HG03280 (cell line): ENCODE data around the gene CYP26C1.

ENCODE experiments used
- ATAC-seq: cut with Tn5 transposase; IDR thresholded peaks from one replicate; pipeline ENCODE4 v1.9.1; 2021; ENCODE audit warnings: mild to moderate bottlenecking, moderate library complexity; ENCODE audit not compliant: unreplicated experiment

CYP26C1 gene, protein sequence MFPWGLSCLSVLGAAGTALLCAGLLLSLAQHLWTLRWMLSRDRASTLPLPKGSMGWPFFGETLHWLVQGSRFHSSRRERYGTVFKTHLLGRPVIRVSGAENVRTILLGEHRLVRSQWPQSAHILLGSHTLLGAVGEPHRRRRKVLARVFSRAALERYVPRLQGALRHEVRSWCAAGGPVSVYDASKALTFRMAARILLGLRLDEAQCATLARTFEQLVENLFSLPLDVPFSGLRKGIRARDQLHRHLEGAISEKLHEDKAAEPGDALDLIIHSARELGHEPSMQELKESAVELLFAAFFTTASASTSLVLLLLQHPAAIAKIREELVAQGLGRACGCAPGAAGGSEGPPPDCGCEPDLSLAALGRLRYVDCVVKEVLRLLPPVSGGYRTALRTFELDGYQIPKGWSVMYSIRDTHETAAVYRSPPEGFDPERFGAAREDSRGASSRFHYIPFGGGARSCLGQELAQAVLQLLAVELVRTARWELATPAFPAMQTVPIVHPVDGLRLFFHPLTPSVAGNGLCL

DNA sequence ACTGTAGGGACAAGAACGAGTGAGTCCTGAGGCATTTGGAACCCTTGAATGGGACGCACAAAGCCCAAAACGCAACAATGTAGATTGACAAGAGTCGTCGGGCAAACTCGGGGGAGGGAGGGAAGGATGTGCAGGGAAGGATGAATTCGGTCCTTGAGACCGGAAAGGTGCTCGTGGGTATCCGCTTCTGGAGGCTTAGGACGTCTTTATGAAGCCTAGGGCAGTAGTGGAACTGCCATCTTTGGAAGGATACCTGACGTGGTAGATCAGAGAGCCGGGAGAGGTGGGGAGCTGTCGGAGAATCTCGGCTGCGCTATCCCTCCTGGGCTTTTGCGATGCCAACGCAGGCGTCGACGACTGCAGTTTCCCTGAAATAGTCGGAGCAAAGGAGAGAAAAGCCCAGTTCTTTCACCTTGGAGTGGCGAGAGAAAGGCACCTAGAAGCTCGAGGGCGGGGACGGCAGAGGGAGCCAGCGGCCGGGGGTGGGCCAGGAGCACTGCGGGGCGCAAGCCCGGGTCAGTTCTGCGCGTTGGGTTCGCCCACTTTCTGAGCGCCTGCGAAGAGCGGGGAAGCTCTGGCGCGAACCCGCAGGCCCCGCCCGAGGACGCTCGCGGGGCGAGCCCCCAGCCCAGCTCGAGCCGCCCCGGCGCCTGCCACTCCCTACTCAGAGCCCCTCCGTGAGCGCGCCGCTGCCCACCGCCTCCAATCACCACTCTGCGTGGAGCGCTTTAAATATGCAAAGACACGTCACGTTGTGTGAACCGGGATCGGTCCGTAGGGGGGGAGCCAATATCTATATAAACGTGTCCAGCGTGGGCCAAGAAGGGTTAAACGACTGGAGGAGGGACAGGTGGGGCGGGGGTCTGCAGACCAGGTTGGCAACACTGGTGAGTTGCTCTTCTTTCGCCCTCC lies at the start of gene CYP26C1:
TSS of gene CYP26C1 (plus strand) at position 824 of the 912 bp plus-strand sequence. CDS start 466 bp downstream, outside the sequence.
- no peak for ATAC-seq

DNA sequence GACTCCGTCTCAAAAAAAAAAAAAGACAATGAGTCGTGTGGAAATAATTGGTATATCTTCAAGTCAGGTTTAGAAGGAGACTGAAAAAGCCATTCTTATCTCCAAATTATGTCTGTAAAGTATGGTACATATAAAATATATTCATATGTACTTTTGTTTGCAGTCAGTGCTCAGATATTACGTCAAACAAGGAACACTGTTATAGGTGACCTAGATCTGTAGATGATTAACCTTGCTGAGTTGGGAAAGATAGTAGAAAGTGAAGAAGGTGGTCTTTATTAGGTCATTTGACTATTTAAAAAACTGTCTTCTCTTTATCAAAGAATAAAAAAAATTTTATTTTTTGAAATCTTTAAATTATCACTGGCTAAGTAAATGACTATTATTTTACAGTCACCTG lies 44.9 kb upstream of the CYP26C1 start:
- no peak for ATAC-seq

DNA sequence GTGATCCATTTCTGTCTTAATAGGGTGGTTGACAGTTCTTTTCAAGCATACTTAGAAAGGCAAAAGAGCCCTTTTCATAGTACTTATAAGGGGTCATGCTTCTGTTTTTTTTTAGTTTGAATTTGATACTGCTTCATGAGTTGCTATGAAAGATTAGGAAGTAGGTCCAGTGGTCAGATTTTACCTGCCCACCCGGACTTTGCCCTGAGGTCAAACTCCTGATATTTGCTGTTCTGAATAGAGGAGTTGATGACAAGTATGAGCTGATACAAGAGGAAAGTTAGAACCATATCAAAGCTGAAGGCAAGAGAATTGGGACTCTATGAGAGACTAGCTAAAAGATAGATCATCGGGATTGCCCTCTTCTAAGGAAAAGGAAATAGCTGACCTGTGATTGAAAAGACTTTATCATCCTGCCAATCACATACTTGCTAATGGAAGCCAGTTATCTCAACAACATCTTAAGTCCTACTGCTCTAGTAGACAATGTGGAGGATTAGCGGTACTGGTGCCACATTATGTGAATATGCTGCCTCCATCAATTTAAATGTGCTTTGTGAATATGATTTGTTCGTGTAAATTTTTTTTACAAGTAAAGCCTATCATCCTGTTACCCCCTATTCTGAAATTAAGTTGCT lies 37.5 kb upstream of the CYP26C1 start:
- no peak for ATAC-seq

DNA sequence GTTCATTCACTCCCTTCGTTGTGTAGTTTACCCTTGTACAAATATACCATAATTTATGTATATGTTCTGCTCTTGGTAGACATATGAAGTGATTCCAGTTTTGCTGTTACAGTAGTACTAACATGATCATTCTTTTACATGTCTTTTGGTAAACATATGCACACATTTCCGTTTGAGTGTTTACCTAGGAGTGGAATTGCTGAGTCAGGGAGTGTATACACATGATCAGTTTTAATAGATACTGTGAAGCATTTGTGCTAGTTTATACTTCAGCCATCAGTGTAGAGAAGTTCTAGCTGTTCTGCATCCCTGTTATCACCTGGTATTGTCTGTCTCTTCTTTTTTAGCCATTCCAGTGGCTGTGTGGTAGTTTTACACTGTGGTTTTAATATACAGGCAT lies 34.5 kb upstream of the CYP26C1 start:
- ATAC-seq, result no peak

DNA sequence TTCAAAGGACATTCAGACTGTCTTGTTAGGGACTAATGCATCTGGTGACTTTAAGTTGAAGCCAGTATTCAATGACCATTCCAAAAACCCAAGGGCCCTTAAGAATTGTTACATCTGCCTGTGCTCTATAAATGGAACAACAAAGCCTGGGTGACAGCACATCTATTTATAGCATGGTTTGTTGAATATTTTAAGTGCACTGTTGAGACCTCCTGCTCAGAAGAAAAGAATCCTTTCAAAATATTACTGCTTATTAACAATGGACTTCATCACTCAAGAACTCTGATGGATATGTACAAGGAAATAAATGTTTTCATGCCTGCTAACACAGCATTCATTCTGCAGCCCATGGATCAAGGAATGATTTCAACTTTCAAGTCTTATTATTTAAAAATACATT lies 33.1 kb upstream of the CYP26C1 start:
- ATAC-seq, result no peak

DNA sequence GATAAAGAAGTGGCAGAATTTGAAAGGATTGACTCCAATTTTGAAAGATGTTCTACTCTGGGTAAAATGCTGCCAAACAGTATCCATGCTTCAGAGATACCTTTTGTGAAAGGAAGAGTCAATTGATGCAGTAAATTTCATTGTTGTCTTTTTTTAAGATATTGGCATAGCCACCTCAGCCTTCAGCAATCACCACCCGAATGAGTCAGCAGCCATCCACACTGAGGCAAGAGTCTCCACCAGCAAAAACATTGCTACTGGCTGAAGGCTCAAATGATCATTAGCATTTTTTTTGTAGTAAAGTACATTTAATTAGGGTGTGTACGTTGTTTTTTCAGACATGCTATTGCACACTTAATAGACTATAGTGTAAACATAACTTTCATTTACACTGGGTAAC lies 31.7 kb upstream of the CYP26C1 start:
- no peak for ATAC-seq

DNA sequence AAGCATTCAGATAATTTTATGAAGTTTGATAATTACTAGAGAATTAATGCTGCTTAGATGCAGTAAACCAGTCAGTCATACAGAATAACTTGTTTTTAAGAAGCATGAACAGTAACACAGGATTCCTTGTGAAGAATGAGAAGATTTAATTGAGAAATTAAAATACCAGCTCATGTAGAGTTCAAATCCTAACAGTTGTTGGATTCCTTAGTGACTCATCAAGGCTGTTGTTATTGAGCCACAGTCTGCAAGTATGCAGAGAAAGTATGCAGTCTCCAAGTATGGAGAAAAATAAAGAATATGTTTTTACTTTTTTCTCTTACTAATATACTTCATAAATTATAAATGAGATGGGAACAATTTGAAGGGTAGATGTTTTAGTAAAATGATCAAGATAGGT lies 30.2 kb upstream of the CYP26C1 start:
- no peak for ATAC-seq

DNA sequence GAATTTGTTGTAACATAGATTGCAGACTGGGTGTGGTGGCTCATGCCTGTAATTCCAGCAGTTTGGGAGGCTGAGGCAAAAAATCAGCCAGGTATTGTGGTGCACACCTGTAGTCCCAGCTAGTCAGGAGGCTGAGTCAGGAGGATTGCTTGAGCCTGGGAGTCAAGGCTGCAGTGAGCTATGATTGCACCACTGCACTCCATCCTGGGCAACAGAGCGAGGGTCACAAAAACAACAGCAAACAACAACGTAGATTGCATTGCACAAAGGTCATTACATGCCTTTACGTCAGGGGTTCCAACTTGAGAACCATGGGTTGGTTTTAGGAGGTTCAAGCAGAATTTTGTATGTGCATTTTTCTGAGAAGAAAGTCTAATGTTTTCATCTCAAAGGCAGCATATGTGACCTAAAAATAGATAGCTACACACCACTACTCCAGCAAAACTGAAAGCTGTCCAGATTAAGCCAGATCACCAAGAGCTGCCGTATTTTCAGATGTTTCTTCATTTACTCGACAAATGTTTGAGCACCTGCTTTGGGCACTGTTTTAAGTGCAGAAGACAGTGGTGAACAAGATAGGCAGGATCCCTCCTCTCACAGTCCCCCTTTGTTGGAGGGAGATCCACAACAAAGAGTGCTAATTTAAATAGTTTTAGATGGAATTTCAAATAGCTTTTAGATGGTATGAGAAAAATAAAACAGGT lies 28.3 kb upstream of the CYP26C1 start:
- no peak for ATAC-seq

DNA sequence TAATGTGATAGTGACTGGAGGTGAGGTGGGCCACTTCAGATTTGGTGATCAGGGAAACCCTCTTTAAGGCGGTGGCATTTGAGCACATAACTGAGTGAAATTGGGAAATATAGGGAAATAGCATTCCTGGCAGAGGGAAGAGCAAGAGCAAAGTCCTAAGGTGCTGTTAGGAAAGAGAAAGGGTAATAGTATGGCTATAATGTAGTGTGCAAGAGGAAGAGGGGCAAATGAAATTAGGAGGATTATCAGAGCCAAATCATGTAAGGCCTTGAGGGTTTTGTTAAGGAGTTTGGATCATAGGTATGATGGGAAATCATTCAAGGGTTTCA lies 27.8 kb upstream of the CYP26C1 start:
- no peak for ATAC-seq

DNA sequence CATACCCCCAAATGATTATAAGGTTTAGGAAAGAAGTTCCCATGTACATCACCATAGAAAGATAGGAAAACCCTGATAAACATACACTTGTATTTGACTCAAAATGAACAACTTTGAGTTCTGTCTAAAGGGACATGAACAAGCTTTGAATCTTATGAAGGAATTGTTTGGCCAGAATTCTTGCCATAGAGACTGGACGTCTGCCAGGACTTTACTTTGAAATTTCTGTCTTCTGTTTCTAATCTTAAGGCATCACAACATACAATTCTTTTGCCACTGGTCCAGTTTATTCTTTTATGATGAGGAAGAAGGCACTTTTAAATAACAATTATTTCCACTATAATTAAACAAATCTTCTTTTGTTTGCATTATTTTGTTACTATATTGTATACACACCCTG lies 26.2 kb upstream of the CYP26C1 start:
- ATAC-seq, result no peak

DNA sequence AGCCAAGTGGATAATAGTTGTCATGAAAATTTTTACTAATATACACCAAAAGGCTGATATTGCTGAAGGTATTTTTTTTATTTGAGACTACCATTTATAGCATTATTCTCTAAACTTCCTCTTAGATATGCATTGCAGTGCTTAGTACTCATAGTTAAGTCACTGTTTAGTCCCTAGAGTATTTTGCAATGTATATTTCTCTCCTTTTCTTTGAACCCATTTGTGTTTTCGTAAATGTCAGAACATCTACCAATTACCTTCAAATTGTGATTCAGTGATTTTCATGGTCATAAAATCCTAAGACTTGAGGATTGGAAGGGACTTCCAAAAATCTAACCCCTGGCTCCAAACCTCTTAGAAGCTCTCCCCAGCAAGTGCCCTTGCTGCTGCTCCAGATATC lies 21.5 kb upstream of the CYP26C1 start:
- ATAC-seq, result no peak

DNA sequence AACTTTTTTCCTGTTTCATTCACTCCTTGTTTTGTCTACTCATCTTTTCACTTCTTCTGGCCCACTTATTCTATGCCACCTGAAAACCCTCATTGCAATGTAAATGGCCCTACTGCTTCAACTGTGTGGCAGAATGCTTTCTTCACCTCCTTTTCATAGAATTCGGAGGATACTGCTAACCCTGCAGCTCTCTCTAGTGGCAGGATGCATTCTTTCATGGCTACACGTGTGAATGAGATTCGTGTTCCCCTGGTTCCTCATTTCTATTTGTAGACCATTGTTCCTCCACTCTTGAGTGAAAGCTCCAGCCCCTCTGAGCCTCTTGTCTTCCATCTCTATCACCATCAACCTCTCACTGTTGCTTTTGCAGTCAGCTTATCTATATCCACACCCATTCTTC lies 20.9 kb upstream of the CYP26C1 start:
- ATAC-seq, result no peak

DNA sequence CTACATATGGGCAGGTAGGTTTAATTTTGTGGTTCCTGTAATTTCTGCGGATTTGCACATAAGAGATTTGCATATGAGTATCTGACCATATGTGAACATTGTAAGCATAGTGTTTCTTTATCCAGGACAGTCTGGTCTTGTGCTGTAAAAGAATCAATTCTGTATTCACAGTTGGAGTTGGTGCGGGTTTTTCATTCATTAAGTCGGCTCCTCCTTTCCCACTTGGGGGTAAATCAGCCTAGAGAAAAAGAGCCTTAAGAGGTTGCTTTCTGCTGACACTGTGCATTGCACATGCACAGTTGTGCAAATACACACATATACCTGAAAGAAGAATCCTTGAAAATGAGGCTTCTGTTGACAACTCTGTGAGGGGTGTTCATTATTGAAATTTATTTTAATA lies 6.1 kb upstream of the CYP26C1 start:
- no peak for ATAC-seq

DNA sequence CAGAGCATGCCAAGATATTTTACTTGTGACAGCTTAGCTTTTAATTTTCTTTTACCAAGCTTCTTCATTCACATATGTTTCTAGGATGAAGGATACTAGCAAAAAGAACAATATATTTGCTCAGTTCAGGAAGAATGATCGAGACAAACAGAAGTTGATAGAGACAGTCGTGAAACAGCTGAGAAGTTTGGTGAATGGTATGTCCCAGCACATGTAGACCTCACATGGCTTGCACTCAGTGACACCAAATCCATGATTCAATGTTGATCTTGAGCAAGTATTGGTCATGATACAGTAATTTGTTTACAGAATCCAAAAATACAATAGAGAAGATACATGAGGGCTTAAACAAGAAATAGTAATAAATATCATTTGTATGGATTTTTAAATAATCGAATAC lies 2.5 kb upstream of the CYP26C1 start:
- no peak for ATAC-seq

DNA sequence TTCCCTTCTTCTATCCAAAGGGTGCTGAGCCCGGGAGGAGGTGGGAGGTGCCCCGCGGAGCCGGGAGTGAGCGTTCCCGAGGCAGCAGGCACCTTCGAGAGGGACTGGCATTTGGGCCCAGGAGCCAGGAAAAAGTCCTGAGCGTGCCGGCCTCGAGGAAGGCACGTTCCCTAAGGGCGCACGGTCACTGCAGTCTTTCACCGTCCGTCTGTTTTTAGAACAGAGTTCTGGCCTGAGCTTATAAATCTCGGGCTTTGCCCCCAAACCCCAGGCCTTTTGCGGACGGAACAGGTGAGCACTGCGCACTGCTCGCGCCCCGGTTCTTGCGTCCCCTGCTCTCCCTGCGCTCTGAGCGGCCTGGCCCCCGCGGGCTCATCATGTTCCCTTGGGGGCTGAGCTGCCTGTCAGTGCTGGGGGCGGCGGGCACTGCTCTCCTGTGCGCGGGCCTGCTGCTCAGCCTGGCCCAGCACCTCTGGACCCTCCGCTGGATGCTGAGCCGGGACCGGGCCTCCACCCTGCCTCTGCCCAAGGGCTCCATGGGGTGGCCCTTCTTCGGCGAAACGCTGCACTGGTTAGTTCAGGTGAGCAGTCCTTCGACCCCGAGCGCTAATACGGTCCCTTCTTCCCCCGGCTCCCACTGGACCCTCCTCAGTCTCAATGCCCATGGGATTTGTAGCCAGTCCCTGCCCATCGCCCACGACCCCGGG lies 442 bp downstream of the CYP26C1 start:
- no peak for ATAC-seq

DNA sequence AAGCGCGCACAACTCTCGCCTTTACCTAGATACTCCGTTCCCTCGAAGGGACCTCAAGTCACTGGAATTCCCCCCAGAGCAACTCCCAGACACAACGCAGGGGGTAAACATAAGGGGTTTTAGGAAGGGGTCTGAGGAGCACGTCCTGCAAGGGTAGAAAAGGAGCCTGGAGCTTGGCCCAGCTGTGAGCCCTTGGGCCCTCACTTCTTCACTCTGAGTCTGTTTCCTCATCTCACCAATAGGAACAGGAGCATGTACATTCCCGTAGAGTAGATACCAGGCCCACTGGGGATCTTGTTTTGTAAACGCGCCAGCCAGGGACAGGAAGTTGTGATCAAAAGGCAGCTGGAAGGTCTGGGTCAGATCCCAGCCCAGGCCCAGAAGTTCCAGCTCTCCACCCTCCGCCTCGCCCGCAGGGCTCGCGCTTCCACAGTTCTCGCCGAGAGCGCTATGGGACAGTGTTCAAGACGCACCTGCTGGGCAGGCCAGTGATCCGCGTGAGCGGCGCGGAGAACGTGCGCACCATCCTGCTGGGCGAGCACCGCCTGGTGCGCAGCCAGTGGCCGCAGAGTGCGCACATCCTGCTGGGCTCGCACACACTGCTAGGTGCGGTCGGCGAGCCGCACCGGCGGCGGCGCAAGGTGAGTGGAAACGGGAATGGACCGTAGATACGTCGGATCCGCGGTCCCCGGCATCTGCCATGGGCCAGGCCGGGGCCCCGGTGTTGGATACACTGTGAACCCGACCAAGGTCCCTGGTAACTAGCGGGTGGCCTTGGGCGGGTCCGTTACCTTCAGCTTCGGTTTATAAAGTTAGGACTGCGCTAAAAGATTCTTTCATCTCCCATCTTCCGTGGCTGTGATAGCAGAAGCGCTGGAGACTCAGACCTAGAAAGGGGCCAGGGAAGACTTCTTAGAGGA lies 1.3 kb downstream of the CYP26C1 start:
- no peak for ATAC-seq

DNA sequence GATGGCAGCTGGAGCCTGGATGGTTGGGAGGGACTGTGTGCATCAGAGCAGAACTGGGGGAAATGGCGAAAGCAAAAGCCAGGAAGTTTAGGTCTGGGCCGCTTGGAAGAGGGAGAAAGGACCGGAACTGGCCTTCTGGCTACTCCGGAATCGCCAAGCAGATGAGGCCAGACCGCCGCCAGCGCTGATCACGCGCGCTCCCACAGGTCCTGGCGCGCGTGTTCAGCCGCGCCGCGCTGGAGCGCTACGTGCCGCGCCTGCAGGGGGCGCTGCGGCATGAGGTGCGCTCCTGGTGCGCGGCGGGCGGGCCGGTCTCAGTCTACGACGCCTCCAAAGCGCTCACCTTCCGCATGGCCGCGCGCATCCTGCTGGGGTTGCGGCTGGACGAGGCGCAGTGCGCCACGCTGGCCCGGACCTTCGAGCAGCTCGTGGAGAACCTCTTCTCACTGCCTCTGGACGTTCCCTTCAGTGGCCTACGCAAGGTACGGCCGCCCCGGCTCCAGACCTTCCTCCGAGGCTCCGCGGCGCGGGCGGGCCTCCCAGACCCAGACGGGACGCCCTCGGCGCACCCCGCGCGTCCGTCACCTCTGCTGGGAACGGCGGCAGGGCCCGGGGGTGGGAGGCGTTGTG lies 2.0 kb downstream of the CYP26C1 start:
- ATAC-seq, result no peak

DNA sequence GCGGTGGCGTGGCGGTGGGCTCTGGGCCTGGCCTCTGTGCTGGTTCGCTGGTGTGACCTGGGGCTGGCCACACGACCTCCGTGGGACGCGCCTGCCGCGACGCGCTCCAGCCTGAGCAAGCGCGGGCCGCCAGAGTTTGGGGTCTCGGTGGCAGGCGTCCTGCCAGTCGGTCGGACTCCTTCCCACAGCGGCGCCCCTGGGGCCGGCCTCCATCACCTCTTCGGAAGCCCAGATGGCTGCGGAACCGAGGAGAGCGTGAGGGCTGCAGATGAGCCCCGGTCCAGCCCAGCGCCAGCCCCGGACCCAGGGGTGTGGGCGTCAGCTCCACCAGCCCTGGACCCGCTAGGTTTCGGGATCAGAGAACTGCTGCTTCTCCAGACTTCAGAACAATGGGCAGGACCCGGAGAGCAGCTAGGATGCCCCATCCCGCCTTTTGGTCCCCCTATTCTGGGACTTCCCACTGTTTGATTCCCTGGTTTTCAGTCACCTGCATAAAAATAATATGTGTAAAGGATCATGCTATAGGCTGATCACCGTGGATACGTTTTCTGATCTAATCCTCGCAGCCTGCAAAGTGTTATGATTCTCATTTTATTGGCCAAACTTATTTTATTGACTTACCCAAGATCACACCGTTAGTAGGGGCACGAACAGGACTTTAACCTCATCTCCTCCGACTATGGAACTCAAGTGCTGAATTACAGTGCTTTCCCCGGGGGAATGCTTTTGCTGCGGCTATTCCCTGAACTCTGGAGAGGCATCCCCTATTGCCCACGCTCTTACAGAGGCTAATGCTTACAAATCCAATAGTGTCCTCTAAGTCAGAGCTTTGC lies 2.8 kb downstream of the CYP26C1 start:
- no peak for ATAC-seq
